Superior temporal gyrus (tissue), 1 donor: ENCODE measurements around the gene SUFU.
"Not testable (repeated sequence)": the region's sequence is repeated elsewhere in the genome, so short reads cannot be mapped to it uniquely, and the experiment has no call there.

ENCODE experiments used
- DNase-seq: peaks from one replicate; pipeline ENCODE4 v3.0.0-alpha.2; 2016; ENCODE audit errors: extremely low spot score

SUFU gene

GRCh38 chr10:102503264-102504178, at the start of gene SUFU:
Gene SUFU, plus strand, starts transcription at chr10:102503972. Its CDS starts 181 bp downstream, at chr10:102504153.
- DNase-seq: peak; percentile 100

DNA sequence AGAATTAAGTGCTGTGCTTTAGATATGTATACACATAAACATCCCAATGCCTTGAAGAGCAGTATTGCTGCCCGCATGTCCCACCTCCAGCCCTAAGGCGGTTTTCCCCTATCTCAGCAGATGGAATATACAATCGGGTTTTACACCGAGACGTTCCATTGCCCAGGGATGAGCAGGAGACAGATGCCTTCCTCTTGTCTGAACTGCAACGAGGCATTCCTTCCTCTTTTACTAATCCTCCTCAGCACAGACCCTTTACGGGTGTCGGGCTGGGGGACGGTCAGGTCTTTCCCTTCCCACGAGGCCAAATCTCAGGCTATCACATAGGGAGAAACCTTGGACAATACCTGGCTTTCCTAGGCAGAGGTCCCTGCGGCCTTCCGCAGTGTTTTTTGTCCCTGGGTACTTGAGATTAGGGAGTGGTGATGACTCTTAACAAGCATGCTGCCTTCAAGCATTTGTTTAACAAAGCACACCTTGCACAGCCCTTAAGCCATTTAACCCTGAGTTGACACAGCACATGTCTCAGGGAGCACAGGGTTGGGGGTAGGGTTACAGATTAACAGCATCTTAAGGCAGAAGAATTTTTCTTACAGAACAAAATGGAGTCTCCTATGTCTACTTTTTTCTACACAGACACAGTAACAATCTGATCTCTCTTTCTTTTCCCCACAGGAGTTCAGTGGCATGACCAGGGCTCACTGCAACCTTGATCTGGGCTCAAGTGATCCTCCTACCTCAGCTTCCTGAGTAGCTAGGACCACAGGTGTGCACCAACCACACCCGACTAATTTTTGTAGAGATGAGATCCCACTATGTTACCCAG, 48.9 kb upstream of the SUFU start:
- not testable (repeated sequence) for DNase-seq

- no peak for DNase-seq
Observed at GRCh38 chr10:102455893-102456471, 47.8 kb upstream of the SUFU start.

DNA sequence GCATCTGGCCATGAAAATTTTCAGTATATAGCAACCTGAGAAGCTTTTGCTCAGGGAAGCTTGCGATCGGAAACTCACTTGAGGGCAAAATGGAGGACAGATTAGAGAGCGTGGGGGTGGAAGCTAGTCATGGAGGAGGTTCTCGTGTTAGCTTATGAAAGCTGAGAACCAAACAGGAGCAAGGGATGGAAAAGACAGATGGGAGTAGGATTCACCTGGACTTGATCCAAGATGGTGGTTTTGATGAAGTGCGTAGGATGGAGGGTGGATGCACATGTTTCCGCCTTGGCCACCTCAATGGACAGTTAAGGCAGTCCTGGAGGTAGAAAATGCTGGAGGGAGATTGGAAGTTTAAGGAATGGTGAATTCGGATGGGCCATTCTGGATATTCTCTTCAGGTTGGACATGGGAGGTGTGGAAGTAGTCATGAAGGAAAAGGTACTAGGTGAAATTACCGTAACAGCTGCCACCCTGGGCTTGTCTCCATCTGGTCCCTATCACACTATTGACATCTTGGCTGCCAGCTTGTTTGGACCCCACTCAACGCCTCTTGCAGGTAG, 46.1 kb upstream of the SUFU start:
- DNase-seq: peak; percentile 26

- no peak for DNase-seq
Observed at GRCh38 chr10:102458656-102459055, 45.1 kb upstream of the SUFU start.

GRCh38 chr10:102460836-102461186, 43.0 kb upstream of the SUFU start:
- no peak for DNase-seq

DNA sequence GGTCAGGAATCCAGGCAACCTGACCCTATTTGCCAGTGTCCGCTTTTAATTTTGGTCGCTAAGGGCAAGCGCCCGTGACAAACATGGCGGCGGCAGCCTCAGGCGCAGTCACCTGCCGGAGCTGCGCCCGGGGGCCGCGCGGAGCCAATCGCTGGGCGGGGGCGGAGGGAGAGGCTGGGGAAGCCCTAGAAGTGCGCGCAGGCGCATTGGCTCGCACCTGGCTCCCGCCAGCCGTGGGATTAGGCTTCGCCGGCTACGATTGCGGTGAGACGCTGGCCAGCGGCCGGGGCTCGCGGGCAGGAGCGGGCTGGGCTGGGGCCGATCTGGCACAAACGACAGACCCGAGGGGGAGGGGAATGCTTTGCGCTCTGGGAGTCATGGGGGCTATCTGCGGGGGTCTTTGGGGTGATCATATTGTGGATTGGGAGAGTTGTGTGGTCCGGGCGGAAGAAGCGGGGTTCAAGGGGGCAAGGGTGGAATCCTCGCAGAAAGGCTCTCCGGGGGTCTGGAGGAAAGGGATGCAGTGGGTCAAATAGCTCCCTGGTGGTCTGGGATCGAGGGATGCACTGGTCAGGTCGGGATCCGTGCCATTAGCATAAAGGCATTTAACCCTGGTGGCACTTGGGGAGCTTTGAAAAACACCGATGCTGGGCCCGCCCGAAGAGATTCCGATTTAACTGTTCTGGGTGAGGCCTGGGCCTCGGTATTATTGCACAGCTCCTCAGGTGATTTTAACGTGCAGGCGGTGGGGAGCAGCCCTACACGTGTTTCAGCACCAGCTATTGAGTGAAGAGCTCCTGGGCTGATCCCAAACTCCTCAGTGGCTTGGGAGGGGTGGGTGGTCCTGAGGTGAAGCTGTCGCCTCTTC, 42.4 kb upstream of the SUFU start:
- DNase-seq: peak; percentile 88

- no peak for DNase-seq
Observed at GRCh38 chr10:102462512-102463054, 41.2 kb upstream of the SUFU start.

GRCh38 chr10:102463983-102464382, 39.8 kb upstream of the SUFU start:
- no peak for DNase-seq

DNA sequence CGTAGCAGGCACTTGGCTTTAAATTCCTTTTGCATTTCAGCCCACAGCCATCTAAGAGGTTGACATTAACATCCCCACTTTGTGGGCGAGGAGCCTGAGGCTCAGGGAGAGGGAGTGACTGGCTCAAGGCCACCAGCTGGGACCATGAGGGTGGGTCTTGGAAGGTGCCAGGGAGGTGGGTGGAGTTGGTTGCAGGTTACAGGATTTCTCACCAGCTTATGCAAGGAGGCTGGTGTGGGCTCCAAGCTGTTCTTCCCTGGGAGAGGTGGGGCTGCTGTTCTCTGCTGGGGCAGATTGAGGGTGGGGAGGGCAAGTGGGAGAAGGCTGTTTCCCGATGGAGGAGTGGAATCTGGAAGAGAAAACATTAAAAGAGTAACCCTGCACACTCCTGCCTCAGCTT, 38.3 kb upstream of the SUFU start:
- no peak for DNase-seq

GRCh38 chr10:102467318-102467717, 36.5 kb upstream of the SUFU start:
- no peak for DNase-seq

DNA sequence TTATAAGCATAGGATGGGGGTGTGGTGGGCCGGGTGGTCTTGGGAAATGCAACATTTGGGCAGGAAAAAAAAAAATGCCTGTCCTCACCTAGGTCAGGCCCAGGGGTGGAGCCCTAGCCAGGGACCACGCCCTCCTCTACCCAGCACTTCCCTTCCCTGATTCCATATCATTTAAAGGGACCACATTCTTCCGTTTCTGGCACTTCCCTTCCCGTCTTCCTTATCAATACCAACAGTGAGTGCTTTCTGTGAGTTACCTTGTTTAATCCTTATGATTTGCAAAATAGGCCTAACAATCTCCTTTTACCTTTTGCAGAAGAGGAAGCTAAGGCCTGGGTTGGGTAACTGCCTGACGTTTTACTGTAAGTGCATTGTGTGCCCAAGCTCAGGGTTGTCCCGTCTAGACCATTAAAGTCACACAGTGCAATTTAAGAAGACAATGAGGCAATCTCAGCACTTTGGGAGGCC, 35.8 kb upstream of the SUFU start:
- no peak for DNase-seq

DNA sequence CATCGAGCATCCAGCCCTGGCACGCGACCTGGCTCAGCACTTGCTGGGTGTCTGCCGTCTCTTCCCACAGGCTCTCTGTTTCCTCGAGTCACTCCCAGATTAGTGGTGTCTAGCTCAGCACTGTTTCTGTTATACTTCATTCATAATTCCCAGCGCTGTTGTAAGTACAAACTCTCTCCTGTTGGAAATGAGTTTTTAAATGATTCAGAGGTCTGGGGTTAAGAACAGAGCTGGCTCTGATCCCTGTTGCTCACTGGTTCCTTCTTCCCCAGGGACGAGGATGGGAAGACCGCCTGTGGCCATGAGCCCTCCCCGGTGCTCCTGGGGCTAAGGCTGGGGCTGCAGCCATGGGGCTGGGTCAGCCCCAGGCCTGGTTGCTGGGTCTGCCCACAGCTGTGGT, 35.1 kb upstream of the SUFU start:
- no peak for DNase-seq

GRCh38 chr10:102470579-102471546, 32.9 kb upstream of the SUFU start:
- no peak for DNase-seq

GRCh38 chr10:102473445-102474331, 30.1 kb upstream of the SUFU start:
- DNase-seq: no peak

- DNase-seq: no peak
Observed at GRCh38 chr10:102475451-102476040, 28.2 kb upstream of the SUFU start.

GRCh38 chr10:102476466-102477141, 27.2 kb upstream of the SUFU start:
- no peak for DNase-seq

GRCh38 chr10:102479651-102480050, 24.1 kb upstream of the SUFU start:
- no peak for DNase-seq
